GM19025 (cell line): ENCODE results near the gene UQCC3.
A peak's percentile ranks its signal among the peaks of the same experiment; 100 is the strongest.
"Not testable (repeated sequence)": the region's sequence is repeated elsewhere in the genome, so short reads cannot be mapped to it uniquely, and the experiment has no call there.

Experiments
- ATAC-seq: cut with Tn5 transposase; IDR thresholded peaks from one replicate; pipeline ENCODE4 v1.9.1; 2021; ENCODE audit warnings: mild to moderate bottlenecking, low read depth, moderate library complexity; ENCODE audit not compliant: unreplicated experiment

UQCC3 gene, protein sequence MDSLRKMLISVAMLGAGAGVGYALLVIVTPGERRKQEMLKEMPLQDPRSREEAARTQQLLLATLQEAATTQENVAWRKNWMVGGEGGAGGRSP

GRCh38 chr11:62671608-62672389 lies at the start of gene UQCC3, which contains the start of gene LBHD1:
Gene UQCC3 (plus strand): TSS chr11:62671673. CDS start chr11:62671746, 73 bp downstream.
Gene LBHD1 (minus strand): TSS chr11:62672267. CDS start chr11:62670031, 2,236 bp downstream.
- ATAC-seq: peak; percentile 55

- ATAC-seq: no peak
These were observed 48.9 kb upstream of the UQCC3 start for GRCh38 chr11:62622476-62623089.

GRCh38 chr11:62627713-62628112 lies 43.8 kb upstream of the UQCC3 start:
- no peak for ATAC-seq

- ATAC-seq: no peak
These were observed 39.0 kb upstream of the UQCC3 start for GRCh38 chr11:62632492-62632891.

GRCh38 chr11:62644220-62644619 lies 27.3 kb upstream of the UQCC3 start:
- no peak for ATAC-seq

- no peak for ATAC-seq
These were observed 25.9 kb upstream of the UQCC3 start for GRCh38 chr11:62645671-62645945.

GRCh38 chr11:62645946-62646824 lies 25.3 kb upstream of the UQCC3 start, which contains the start of gene GANAB:
Gene GANAB (minus strand): TSS chr11:62646613. CDS start chr11:62646599, 14 bp downstream.
- peak; percentile 88 for ATAC-seq

DNA sequence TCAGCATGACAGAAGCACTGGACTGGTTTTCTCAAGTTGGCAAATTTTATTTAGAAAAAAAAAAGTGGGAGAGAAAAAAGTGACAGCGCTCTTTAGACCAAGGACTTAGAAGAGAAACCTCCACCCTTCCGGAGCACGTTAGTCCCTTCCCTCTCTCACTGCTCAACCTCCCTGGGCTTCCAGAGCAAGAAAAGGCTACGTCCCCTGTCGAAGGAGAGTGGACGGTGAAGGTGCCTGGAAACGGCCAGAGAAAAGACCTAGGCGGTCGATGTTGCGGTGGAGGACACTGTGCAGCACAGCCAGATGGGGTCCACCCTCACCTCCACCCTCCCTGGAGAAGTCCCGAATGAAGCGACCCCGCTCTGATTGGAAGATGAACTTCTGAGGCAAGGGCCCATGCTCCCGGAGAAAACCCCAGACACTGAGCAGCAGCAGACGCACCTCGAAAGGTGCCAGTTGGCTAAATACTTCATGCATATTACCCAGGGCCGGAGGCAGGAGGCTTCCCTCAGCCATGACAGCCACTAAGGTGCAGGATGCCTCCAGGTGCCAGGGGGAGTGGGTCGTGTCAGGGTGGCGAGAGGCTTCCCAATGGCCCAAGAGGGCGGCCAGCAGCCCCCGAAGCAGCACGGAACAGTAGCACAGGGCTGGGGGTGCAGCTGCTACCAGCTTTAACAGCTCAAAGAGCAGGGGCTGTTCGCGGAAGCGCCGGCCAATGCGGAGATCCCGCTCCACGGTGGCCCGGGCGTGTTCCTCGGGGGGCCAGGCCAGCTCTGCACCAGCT lies 24.5 kb upstream of the UQCC3 start:
- ATAC-seq: no peak

- no peak for ATAC-seq
These were observed 23.9 kb upstream of the UQCC3 start for GRCh38 chr11:62647609-62648005.

GRCh38 chr11:62648185-62648966 lies 23.1 kb upstream of the UQCC3 start:
- no peak for ATAC-seq

GRCh38 chr11:62648967-62649364 lies 22.5 kb upstream of the UQCC3 start:
- ATAC-seq: no peak

GRCh38 chr11:62649486-62649885 lies 22.0 kb upstream of the UQCC3 start:
- ATAC-seq: no peak

DNA sequence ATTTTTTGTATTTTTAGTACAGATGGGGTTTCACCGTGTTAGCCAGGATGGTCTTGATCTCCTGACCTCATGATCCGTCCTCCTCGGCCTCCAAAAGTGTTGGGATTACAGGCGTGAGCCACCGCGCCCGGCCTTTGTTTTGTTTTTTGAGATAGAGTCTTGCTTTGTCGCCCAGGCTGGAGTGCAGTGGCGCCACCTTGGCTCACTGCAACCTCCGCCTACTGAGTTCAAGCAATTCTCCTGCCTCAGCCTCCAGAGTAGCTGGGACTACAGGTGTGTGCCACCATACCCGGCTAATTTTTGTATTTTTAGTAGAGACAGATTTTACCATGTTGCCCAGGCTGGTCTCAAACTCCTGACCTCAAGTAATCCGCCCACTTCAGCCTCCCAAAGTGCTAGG lies 21.2 kb upstream of the UQCC3 start:
- ATAC-seq: not testable (repeated sequence)

GRCh38 chr11:62652161-62653006 lies 19.1 kb upstream of the UQCC3 start:
- ATAC-seq: no peak

DNA sequence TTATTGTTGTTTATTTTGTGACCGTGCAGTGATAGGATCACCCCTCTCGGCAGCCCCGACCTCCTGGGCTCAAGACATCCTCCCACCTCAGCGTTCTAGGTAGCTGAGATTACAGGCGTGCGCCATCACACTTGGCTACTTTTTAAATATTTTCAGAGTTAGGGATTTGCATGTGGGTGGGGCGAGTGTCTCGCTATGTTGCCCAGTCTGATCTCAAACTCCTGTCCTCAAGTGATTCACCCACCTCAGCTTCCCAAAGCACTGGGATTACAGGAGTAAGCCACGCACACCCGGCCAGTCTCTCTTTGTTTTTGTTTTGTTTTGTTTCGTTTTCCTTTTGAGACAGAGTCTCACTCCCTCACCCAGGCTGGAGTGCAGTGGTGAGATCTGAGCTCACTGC lies 17.2 kb upstream of the UQCC3 start:
- no peak for ATAC-seq

GRCh38 chr11:62656796-62657429 lies 14.6 kb upstream of the UQCC3 start:
- ATAC-seq: no peak

GRCh38 chr11:62664405-62665074 lies 6.9 kb upstream of the UQCC3 start:
- peak; percentile 12 for ATAC-seq
